Neural cell (in vitro differentiated cells): ENCODE data around the gene SLCO2A1. TPM values are rescaled to one million over a fixed set of nuclear protein-coding genes. Genes with fewer than 3 reads are reported as not detected.

Source experiments
- H2AFZ ChIP-seq: fragments of 200-600, 300-800 bp; sonication (generic), shearing (Covaris generic); 2 replicates; pipeline ENCODE4 v1.6.0; 2014; ENCODE audit warnings: low read depth, mild to moderate bottlenecking, antibody characterized with exemption, low read length, moderate library complexity
- H3F3A ChIP-seq: fragments of 200-600 bp; shearing (Covaris generic); 2 replicates; pipeline ENCODE4 v1.6.1; 2016; ENCODE audit warnings: mild to moderate bottlenecking, moderate library complexity, mixed read lengths, antibody characterized with exemption, low read length; ENCODE audit not compliant: insufficient read depth, poor library complexity, severe bottlenecking
- H3K27ac ChIP-seq: fragments of 200-600, 300-800 bp; sonication (generic), shearing (Covaris generic); 2 replicates; pipeline ENCODE4 v1.5.1; 2014; ENCODE audit warnings: mild to moderate bottlenecking, low read length, moderate library complexity
- H3K27me3 ChIP-seq: fragments of 300-800, 200-600 bp; sonication (generic), shearing (Covaris generic); 2 replicates; pipeline ENCODE4 v1.6.0; 2014; ENCODE audit warnings: mild to moderate bottlenecking, low read depth, low read length, moderate library complexity; ENCODE audit not compliant: insufficient read depth
- H3K36me3 ChIP-seq: fragments of 300-800, 200-600 bp; sonication (generic), shearing (Covaris generic); 2 replicates; pipeline ENCODE4 v1.5.1; 2014; ENCODE audit warnings: mild to moderate bottlenecking, antibody characterized with exemption, low read length, moderate library complexity; ENCODE audit not compliant: insufficient read depth
- H3K4me2 ChIP-seq: fragments of 300-800, 200-600 bp; sonication (generic), shearing (Covaris generic); 2 replicates; pipeline ENCODE4 v1.6.0; 2014; ENCODE audit warnings: mild to moderate bottlenecking, low read length
- H3K4me3 ChIP-seq: fragments of 300-800, 200-600 bp; sonication (generic), shearing (Covaris generic); 2 replicates; pipeline ENCODE4 v1.5.1; 2014; ENCODE audit warnings: mild to moderate bottlenecking, low read length, moderate library complexity
- H3K79me2 ChIP-seq: fragments of 200-600 bp; shearing (Covaris generic); replicated peaks from 2 replicates; pipeline ENCODE4 v1.6.0; 2014; ENCODE audit warnings: mild to moderate bottlenecking, low read length, moderate library complexity; ENCODE audit not compliant: insufficient read depth
- H3K9ac ChIP-seq: fragments of 300-800, 200-600 bp; sonication (generic), shearing (Covaris generic); 2 replicates; pipeline ENCODE4 v1.6.1; 2016; ENCODE audit warnings: mild to moderate bottlenecking, low read length, mixed read lengths
- H3K9me2 ChIP-seq: fragments of 200-600 bp; shearing (Covaris generic); 2 replicates; pipeline ENCODE4 v1.6.1; 2016; ENCODE audit warnings: mild to moderate bottlenecking, low read length, mixed read lengths; ENCODE audit not compliant: insufficient read depth
- H3K9me3 ChIP-seq: fragments of 200-600, 300-800 bp; sonication (generic), shearing (Covaris generic); 2 replicates; pipeline ENCODE4 v1.6.1; 2016; ENCODE audit warnings: mild to moderate bottlenecking, mixed run types, low read length, moderate library complexity, mixed read lengths
- H4K20me1 ChIP-seq: fragments of 200-600 bp; shearing (Covaris generic); 2 replicates; pipeline ENCODE4 v1.6.1; 2016; ENCODE audit warnings: mild to moderate bottlenecking, mixed run types; ENCODE audit not compliant: insufficient read depth
- CTCF ChIP-seq: fragments of 450-650 bp; IDR thresholded peaks from 2 replicates; pipeline ENCODE4 v1.5.1; 2014; ENCODE audit warnings: antibody characterized with exemption, mild to moderate bottlenecking, moderate library complexity; ENCODE audit not compliant: poor library complexity, severe bottlenecking
- EP300 ChIP-seq: fragments of 450-650 bp; conservative IDR thresholded peaks from 2 replicates; pipeline ENCODE4 v1.6.1; 2014; ENCODE audit warnings: antibody characterized with exemption, mild to moderate bottlenecking, moderate library complexity; ENCODE audit not compliant: poor library complexity, severe bottlenecking
- EZH2 ChIP-seq: fragments of 200-600, 300-800 bp; shearing (Covaris generic), sonication (generic); IDR thresholded peaks from 2 replicates; pipeline ENCODE4 v1.6.1; 2014; ENCODE audit warnings: antibody characterized with exemption, low read length, borderline replicate concordance, mild to moderate bottlenecking; ENCODE audit not compliant: insufficient read depth, poor library complexity, severe bottlenecking
- MXI1 ChIP-seq: fragments of 450-650 bp; conservative IDR thresholded peaks from 2 replicates; pipeline ENCODE4 v1.6.1; 2014; ENCODE audit warnings: antibody characterized with exemption, mild to moderate bottlenecking; ENCODE audit not compliant: poor library complexity, severe bottlenecking
- POLR2AphosphoS5 ChIP-seq: IDR thresholded peaks from 2 replicates; pipeline ENCODE4 v1.6.1; 2012
- RAD21 ChIP-seq: fragments of 450-650 bp; conservative IDR thresholded peaks from 2 replicates; pipeline ENCODE4 v1.6.1; 2014; ENCODE audit warnings: antibody characterized with exemption, mild to moderate bottlenecking, moderate library complexity
- REST ChIP-seq: IDR thresholded peaks from 2 replicates; pipeline ENCODE4 v1.6.1; 2012; ENCODE audit warnings: borderline replicate concordance
- SMC3 ChIP-seq: fragments of 450-650 bp; conservative IDR thresholded peaks from 2 replicates; pipeline ENCODE4 v1.6.1; 2014; ENCODE audit warnings: antibody characterized with exemption, mild to moderate bottlenecking, moderate library complexity; ENCODE audit not compliant: poor library complexity
- TAF1 ChIP-seq: IDR thresholded peaks from 2 replicates; pipeline ENCODE4 v1.6.1; 2012; ENCODE audit warnings: low read depth
- polyA plus RNA-seq: library from polyadenylated mRNA; depleted of rRNA; stranded (reverse); fragments of >200 nt; gene quantifications from 2 replicates; pipeline ENCODE4 v1.2.3, GENCODE V29; 2014

The SLCO2A1 gene
- polyA plus RNA-seq, 1 donor from 2014 or later: not detected

GRCh38 chr3:134065252-134066157 is 35.8 kb upstream of the SLCO2A1 start:
- H3K9me2 ChIP-seq: no peaks in the 10 kb centered on the region
- H3K4me3 ChIP-seq: no peak overlapping the region
- no peaks in the 10 kb centered on the region for H3F3A ChIP-seq
- H3K9ac ChIP-seq: no peak overlapping the region
- H3K27me3 ChIP-seq: no peaks in the 10 kb centered on the region
- H3K36me3 ChIP-seq: no peaks in the 10 kb centered on the region
- no peaks in the 10 kb centered on the region for H3K9me3 ChIP-seq
- H3K27ac ChIP-seq: no peak overlapping the region
- no peaks in the 10 kb centered on the region for H3K79me2 ChIP-seq
- no peaks in the 10 kb centered on the region for H4K20me1 ChIP-seq
- no peak overlapping the region for H2AFZ ChIP-seq
- TF ChIP-seq TAF1 (no peak), REST (no peak), EP300 (no peak), EZH2 (no peak), POLR2AphosphoS5 (no peak), MXI1 (no peak), SMC3 (no peak), CTCF (no peak), RAD21 (no peak)
- H3K4me2 ChIP-seq: no peak overlapping the region

- no peak overlapping the region for H3K4me3 ChIP-seq
- H3K36me3 ChIP-seq: no peaks in the 10 kb centered on the region
- no peaks in the 10 kb centered on the region for H4K20me1 ChIP-seq
- TF ChIP-seq EZH2: no peak
- TF ChIP-seq SMC3: no peak
- no peak for TF ChIP-seq CTCF
- TF ChIP-seq RAD21: no peak
- no peak for TF ChIP-seq EP300
- TF ChIP-seq MXI1: no peak
- TF ChIP-seq POLR2AphosphoS5: no peak
- H3K9ac ChIP-seq: no peak overlapping the region
- H3F3A ChIP-seq: no peaks in the 10 kb centered on the region
- no peaks in the 10 kb centered on the region for H3K9me2 ChIP-seq
- no peaks in the 10 kb centered on the region for H3K79me2 ChIP-seq
- no peaks in the 10 kb centered on the region for H3K9me3 ChIP-seq
- H3K4me2 ChIP-seq: no peak overlapping the region
- H2AFZ ChIP-seq: no peak overlapping the region
- H3K27ac ChIP-seq: no peak overlapping the region
- H3K27me3 ChIP-seq: no peaks in the 10 kb centered on the region
Measured at GRCh38 chr3:134064081-134064480, 34.4 kb upstream of the SLCO2A1 start.
